ENCODE measurements around the gene USP34. TPM values are rescaled to one million over a fixed set of nuclear protein-coding genes. Genes with fewer than 3 reads are reported as not detected.

USP34 gene
- total and polyA plus RNA-seq, 9 of the 15 experiments (the other 6 are each of a cell fraction or from before 2014, with no cell fraction given): 19.8 to 108 (median 67.8) TPM

DNA sequence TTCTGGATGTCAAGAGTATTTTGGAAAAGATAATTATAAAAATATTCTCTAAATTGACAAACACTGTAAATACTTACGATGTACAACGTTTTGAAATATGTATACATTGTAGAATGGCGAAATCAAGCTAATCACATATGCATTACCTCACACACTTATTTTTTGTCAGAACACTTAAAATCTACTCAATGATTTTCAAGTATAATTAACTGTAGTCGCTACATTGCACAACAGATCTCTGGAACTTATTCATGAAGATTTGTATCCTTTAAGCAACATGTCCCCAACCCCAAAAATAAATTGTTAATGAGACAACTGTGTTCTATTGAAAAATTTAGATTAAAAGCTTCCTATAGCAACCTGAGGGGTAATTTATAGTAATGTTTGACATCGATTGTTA, 249.1 kb downstream of the USP34 start:
- H3K79me2 ChIP-seq (ENCODE audit: control insufficient read depth, insufficient read depth, low read length): no peaks in the 10 kb centered on the region
- no peak overlapping the region for H3K27ac ChIP-seq (ENCODE audit: extremely low read depth, low read depth, low read length)
- FAIRE-seq (no peak), ATAC-seq (no peak), DNase-seq (ENCODE audit: extremely low read depth in 1 of 4, low spot score in 3 of 4) (no peak)
- no peak overlapping the region for H3K9ac ChIP-seq (ENCODE audit: insufficient read depth in 1 of 2, low read depth in 2 of 2, low read length in 2 of 2)
- TF ChIP-seq SRSF7 (optimal IDR thresholded peaks at IDR 0.05; ENCODE audit: low read depth, low read length) (no peak), BRCA1 (IDR thresholded peaks at IDR 0.05) (no peak), BRCA1 (CRISPR knock-in tag; IDR thresholded peaks at IDR 0.05) (no peak), JUN (IDR thresholded peaks at IDR 0.05; ENCODE audit: borderline replicate concordance, low read depth, low read length) (no peak), JUN (CRISPR knock-in tag; IDR thresholded peaks at IDR 0.05; ENCODE audit: borderline replicate concordance) (no peak), ESRRB (CRISPR knock-in tag; IDR thresholded peaks at IDR 0.05; ENCODE audit: borderline replicate concordance) (no peak), ZNF12 (CRISPR knock-in tag; IDR thresholded peaks at IDR 0.05) (no peak), TCFL5 (CRISPR knock-in tag; conservative IDR thresholded peaks at IDR 0.05) (no peak), CBFB (CRISPR knock-in tag; IDR thresholded peaks at IDR 0.05) (no peak), SMC3 (conservative IDR thresholded peaks at IDR 0.05; ENCODE audit: insufficient read depth, low read depth, low read length) (no peak), TCF7L2 (IDR thresholded peaks at IDR 0.05; ENCODE audit: low read depth, low read length) (no peak)
- TF ChIP-seq, protein P1, sequence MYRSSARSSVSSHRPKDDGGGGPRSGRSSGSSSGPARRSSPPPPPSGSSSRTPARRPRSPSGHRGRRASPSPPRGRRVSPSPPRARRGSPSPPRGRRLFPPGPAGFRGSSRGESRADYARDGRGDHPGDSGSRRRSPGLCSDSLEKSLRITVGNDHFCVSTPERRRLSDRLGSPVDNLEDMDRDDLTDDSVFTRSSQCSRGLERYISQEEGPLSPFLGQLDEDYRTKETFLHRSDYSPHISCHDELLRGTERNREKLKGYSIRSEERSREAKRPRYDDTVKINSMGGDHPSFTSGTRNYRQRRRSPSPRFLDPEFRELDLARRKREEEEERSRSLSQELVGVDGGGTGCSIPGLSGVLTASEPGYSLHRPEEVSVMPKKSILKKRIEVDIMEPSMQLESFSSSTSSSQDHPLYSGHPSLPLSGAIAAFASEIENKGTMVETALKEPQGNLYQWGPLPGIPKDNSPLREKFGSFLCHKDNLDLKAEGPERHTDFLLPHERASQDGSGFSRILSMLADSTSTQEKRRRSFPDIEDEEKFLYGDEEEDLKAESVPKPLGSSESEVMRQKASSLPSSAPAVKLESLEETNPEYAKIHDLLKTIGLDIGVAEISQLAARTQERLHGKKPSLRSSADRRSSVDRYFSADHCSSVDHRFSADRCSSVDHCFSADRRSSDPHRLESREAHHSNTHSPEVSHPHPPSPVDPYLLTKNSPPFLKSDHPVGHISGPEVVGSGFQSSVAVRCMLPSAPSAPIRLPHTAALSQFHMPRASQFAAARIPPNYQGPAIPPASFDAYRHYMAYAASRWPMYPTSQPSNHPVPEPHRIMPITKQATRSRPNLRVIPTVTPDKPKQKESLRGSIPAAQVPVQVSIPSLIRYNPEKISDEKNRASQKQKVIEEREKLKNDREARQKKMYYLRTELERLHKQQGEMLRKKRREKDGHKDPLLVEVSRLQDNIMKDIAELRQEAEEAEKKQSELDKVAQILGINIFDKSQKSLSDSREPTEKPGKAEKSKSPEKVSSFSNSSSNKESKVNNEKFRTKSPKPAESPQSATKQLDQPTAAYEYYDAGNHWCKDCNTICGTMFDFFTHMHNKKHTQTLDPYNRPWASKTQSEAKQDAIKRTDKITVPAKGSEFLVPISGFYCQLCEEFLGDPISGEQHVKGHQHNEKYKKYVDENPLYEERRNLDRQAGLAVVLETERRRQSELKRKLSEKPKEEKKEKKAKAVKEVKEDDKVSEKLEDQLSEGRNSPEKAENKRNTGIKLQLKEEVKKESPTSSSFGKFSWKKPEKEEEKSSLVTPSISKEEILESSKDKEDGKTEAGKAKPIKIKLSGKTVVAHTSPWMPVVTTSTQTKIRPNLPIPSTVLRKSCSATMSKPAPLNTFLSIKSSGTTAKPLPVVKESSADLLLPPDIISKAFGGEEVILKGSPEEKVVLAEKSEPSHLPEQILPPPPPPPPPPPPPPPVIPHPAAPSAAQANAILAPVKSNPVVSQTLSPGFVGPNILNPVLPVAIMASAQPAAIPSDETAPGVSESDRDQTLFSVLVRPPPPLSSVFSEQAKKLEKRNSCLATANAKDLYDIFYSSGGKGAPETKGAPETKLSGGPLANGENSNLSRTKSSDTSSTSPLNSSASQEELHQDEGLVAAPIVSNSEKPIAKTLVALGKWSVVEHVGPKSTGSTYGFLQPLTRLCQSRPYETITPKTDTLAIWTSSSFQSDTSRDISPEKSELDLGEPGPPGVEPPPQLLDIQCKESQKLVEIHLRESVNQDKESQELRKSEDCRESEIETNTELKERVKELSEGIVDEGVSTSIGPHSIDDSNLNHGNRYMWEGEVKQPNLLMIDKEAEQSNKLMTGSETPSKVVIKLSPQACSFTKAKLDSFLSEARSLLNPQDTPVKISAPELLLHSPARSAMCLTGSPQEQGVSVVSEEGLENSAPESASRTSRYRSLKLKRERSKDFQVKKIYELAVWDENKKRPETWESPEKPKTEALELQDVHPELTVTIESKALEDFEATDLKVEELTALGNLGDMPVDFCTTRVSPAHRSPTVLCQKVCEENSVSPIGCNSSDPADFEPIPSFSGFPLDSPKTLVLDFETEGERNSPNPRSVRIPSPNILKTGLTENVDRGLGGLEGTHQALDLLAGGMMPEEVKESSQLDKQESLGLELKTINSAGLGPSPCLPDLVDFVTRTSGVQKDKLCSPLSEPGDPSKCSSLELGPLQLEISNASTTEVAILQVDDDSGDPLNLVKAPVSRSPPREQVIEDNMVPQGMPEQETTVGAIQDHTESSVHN (IDR thresholded peaks at IDR 0.05; ENCODE audit: borderline replicate concordance in 1 of 2, low read depth in 1 of 2): no peak
- TF ChIP-seq, protein P2, sequence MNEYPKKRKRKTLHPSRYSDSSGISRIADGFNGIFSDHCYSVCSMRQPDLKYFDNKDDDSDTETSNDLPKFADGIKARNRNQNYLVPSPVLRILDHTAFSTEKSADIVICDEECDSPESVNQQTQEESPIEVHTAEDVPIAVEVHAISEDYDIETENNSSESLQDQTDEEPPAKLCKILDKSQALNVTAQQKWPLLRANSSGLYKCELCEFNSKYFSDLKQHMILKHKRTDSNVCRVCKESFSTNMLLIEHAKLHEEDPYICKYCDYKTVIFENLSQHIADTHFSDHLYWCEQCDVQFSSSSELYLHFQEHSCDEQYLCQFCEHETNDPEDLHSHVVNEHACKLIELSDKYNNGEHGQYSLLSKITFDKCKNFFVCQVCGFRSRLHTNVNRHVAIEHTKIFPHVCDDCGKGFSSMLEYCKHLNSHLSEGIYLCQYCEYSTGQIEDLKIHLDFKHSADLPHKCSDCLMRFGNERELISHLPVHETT (CRISPR knock-in tag; conservative IDR thresholded peaks at IDR 0.05 in 1 of 2, IDR thresholded peaks at IDR 0.05 in 1 of 2): no peak
- WGBS (ENCODE audit: insufficient coverage, low coverage, missing lambda C conversion rate): 98% methylated on average over 5 of the region's 5 CpGs
- H3K9me1 ChIP-seq (ENCODE audit: control insufficient read depth, insufficient read depth, low read length): no peaks in the 10 kb centered on the region
- peaks cover 81% of the 10 kb centered on the region for H3K36me3 ChIP-seq (ENCODE audit: control insufficient read depth, insufficient read depth, low read length)
- no peak overlapping the region for H3K4me2 ChIP-seq (ENCODE audit: insufficient read depth, low read length)
- no peaks in the 10 kb centered on the region for H3K27me3 ChIP-seq (ENCODE audit: control insufficient read depth in 2 of 2, insufficient read depth in 2 of 2, low read length in 2 of 2)
- no peak overlapping the region for H3K4me3 ChIP-seq
- BruUV-seq (replicated peaks): no TSS peak
- H3K9me3 ChIP-seq (replicated peaks; ENCODE audit: control insufficient read depth, insufficient read depth, low read depth, low read length): no peaks in the 10 kb centered on the region
- ChIA-PET CTCF (ENCODE audit: low intra/inter-chr PET ratio) (no interaction called here), POLR2A (no interaction called here)
- no peak overlapping the region for H2AFZ ChIP-seq (ENCODE audit: low read depth, low read length)
- H3K4me1 ChIP-seq (replicated peaks in 1 of 2; ENCODE audit: control insufficient read depth in 2 of 2, insufficient read depth in 2 of 2, low read length in 2 of 2): no peaks in the 10 kb centered on the region
- in situ Hi-C loops (cut with MboI) (no loop called here), intact Hi-C loops (cut with micrococcal nuclease) (no loop called here)
- H4K20me1 ChIP-seq (replicated peaks; ENCODE audit: control insufficient read depth, insufficient read depth, low read length): no peaks in the 10 kb centered on the region

Data from K562 (cell line).